ENCODE results near the gene ATR.
"Not testable (repeated sequence)": the region's sequence is repeated elsewhere in the genome, so short reads cannot be mapped to it uniquely, and the experiment has no call there.

Gene ATR

GRCh38 chr3:142595141-142595540 lies 16.6 kb upstream of the ATR start:
- no peak for DNase-seq (ENCODE audit: low spot score)

- not testable (repeated sequence) for DNase-seq (ENCODE audit: low spot score)
These were observed 13.7 kb upstream of the ATR start for GRCh38 chr3:142592268-142592667.

- DNase-seq (ENCODE audit: low spot score) = no peak
These were observed 10.2 kb upstream of the ATR start for GRCh38 chr3:142588703-142589102.

- peak; percentile 83 for DNase-seq (ENCODE audit: low spot score)
These were observed 8.4 kb upstream of the ATR start for GRCh38 chr3:142586803-142587406.

GRCh38 chr3:142581070-142581469 lies 2.5 kb upstream of the ATR start:
- DNase-seq (ENCODE audit: low spot score) = not testable (repeated sequence)

- no peak for DNase-seq (ENCODE audit: low spot score)
These were observed 1.5 kb upstream of the ATR start for GRCh38 chr3:142580061-142580423.

GRCh38 chr3:142577696-142578328 lies 721 bp downstream of the ATR start:
- no peak for DNase-seq (ENCODE audit: low spot score)

GRCh38 chr3:142576792-142577191 lies 1.7 kb downstream of the ATR start:
- DNase-seq (ENCODE audit: low spot score) = no peak

- no peak for DNase-seq (ENCODE audit: low spot score)
These were observed 3.9 kb downstream of the ATR start for GRCh38 chr3:142574665-142575064.

- DNase-seq (ENCODE audit: low spot score) = not testable (repeated sequence)
These were observed 4.3 kb downstream of the ATR start for GRCh38 chr3:142574223-142574622.

- not testable (repeated sequence) for DNase-seq (ENCODE audit: low spot score)
These were observed 9.1 kb downstream of the ATR start for GRCh38 chr3:142569422-142569821.

GRCh38 chr3:142568393-142569017 lies 10.0 kb downstream of the ATR start:
- no peak for DNase-seq (ENCODE audit: low spot score)

GRCh38 chr3:142566096-142566495 lies 12.4 kb downstream of the ATR start:
- DNase-seq (ENCODE audit: low spot score) = no peak

GRCh38 chr3:142563496-142563997 lies 15.0 kb downstream of the ATR start:
- no peak for DNase-seq (ENCODE audit: low spot score)

GRCh38 chr3:142560118-142560517 lies 18.4 kb downstream of the ATR start:
- no peak for DNase-seq (ENCODE audit: low spot score)

- DNase-seq (ENCODE audit: low spot score) = no peak
These were observed 24.8 kb downstream of the ATR start for GRCh38 chr3:142553741-142554140.

- not testable (repeated sequence) for DNase-seq (ENCODE audit: low spot score)
These were observed 26.0 kb downstream of the ATR start for GRCh38 chr3:142552579-142552978.

GRCh38 chr3:142549986-142550385 lies 28.5 kb downstream of the ATR start:
- DNase-seq (ENCODE audit: low spot score) = no peak

- DNase-seq (ENCODE audit: low spot score) = no peak
These were observed 35.2 kb downstream of the ATR start for GRCh38 chr3:142543307-142543706.

- DNase-seq (ENCODE audit: low spot score) = no peak
These were observed 36.5 kb downstream of the ATR start for GRCh38 chr3:142542054-142542453.

GRCh38 chr3:142536519-142536918 lies 42.0 kb downstream of the ATR start:
- DNase-seq (ENCODE audit: low spot score) = no peak

GRCh38 chr3:142534543-142534942 lies 44.0 kb downstream of the ATR start:
- no peak for DNase-seq (ENCODE audit: low spot score)

- DNase-seq (ENCODE audit: low spot score) = no peak
These were observed 48.2 kb downstream of the ATR start for GRCh38 chr3:142530296-142530695.

Measured in LoVo (cell line).